Bronchial epithelial cell (primary cell): ENCODE data around the gene CFTR. TPM values are rescaled to one million over a fixed set of nuclear protein-coding genes. Genes with fewer than 3 reads are reported as not detected.

Source experiments
- DNase-seq: peaks from one replicate; pipeline ENCODE4 v3.0.0-alpha.2; 2010; ENCODE audit warnings: low read depth
- FAIRE-seq: peaks from 2 replicates; lab custom pipeline; 2011; peaks lifted over from hg19 to GRCh38; lab: Jason Lieb, UNC
- H3K27me3 ChIP-seq: 2 replicates; pipeline ENCODE4 v1.5.1; 2011; ENCODE audit warnings: low read length; ENCODE audit not compliant: control insufficient read depth, insufficient read depth
- H3K36me3 ChIP-seq: 2 replicates; pipeline ENCODE4 v1.5.1; 2011; ENCODE audit warnings: low read length; ENCODE audit not compliant: control insufficient read depth, insufficient read depth
- H3K4me3 ChIP-seq: 2 replicates; pipeline ENCODE4 v1.5.1; 2011; ENCODE audit warnings: mild to moderate bottlenecking, low read depth, low read length, control low read depth
- total RNA-seq: library from RNA; depleted of rRNA; stranded (reverse); fragments of >200 nt; gene quantifications from 2 replicates; pipeline ENCODE4 v1.2.1, GENCODE V29; 2014
- TF ChIP-seq, protein P1 (sequence below): IDR thresholded peaks from 2 replicates; pipeline ENCODE4 v1.5.1; 2011; ENCODE audit warnings: mild to moderate bottlenecking, moderate library complexity, low read length, control low read depth, inconsistent platforms; ENCODE audit not compliant: insufficient read depth, severe bottlenecking

CFTR gene
- under 0.01 and 0.13 TPM in 2 replicates for total RNA-seq

DNA sequence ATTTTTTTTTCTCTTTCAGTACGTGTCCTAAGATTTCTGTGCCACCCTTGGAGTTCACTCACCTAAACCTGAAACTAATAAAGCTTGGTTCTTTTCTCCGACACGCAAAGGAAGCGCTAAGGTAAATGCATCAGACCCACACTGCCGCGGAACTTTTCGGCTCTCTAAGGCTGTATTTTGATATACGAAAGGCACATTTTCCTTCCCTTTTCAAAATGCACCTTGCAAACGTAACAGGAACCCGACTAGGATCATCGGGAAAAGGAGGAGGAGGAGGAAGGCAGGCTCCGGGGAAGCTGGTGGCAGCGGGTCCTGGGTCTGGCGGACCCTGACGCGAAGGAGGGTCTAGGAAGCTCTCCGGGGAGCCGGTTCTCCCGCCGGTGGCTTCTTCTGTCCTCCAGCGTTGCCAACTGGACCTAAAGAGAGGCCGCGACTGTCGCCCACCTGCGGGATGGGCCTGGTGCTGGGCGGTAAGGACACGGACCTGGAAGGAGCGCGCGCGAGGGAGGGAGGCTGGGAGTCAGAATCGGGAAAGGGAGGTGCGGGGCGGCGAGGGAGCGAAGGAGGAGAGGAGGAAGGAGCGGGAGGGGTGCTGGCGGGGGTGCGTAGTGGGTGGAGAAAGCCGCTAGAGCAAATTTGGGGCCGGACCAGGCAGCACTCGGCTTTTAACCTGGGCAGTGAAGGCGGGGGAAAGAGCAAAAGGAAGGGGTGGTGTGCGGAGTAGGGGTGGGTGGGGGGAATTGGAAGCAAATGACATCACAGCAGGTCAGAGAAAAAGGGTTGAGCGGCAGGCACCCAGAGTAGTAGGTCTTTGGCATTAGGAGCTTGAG, at the start of gene CFTR:
Gene CFTR, plus strand, starts transcription at position 801 of the 830 bp plus-strand sequence. CDS start 70 bp downstream, outside the sequence.
- DNase-seq (no peak), FAIRE-seq (peak; percentile 52)
- Histone ChIP-seq H3K27me3 (no peaks in the 10 kb centered on the region), H3K36me3 (no peaks in the 10 kb centered on the region), H3K4me3 (peak within 1 kb of the TSS; percentile 41)
- TF ChIP-seq, protein P1, sequence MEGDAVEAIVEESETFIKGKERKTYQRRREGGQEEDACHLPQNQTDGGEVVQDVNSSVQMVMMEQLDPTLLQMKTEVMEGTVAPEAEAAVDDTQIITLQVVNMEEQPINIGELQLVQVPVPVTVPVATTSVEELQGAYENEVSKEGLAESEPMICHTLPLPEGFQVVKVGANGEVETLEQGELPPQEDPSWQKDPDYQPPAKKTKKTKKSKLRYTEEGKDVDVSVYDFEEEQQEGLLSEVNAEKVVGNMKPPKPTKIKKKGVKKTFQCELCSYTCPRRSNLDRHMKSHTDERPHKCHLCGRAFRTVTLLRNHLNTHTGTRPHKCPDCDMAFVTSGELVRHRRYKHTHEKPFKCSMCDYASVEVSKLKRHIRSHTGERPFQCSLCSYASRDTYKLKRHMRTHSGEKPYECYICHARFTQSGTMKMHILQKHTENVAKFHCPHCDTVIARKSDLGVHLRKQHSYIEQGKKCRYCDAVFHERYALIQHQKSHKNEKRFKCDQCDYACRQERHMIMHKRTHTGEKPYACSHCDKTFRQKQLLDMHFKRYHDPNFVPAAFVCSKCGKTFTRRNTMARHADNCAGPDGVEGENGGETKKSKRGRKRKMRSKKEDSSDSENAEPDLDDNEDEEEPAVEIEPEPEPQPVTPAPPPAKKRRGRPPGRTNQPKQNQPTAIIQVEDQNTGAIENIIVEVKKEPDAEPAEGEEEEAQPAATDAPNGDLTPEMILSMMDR, result no peak

DNA sequence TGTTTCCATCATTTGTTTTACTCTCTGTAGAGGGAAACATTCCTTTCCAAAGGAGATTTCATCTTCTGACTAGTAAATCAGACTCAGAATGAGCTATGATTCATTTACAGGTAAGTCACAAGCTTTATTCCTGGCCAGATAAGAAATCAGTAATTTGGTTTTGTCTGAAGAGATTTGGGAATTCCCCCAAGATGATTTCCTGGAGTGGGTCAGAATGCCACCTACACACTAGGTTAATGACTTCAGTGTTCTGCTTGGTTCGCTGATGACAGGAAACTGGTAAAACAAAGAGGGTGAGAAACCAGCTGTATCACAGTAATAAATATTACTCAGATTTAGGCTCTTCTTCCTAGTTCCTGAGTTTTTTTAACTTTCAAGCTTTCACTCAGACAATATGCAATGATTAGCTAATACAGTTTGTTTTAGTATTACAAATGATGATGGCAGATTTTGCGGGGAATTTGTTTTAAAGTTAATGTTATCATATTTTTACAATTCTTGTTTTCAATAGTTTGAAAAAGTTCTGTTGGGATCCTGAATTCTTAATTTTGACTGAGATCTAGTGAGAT, 44.3 kb upstream of the CFTR start:
- Histone ChIP-seq H3K4me3 (no peak overlapping the region), H3K27me3 (no peaks in the 10 kb centered on the region)
- FAIRE-seq, result no peak

DNA sequence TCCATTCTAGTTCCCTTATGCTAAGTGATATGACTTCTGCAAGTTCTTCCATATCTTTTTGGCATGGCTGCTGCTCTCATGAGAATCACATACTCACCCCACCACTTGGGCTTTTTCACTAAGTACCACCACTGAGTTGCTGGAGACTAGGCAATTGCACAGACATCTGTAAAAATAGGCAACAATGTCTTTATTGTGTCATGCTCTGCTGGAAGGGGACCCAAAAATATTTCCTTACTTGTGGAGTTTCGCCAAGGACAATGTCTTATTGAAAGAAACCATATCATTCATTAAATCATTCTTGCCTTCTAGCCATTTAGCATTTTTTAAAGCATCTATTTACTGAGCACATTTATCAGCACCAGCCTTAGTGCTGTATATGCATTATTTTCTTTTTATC, 35.2 kb upstream of the CFTR start:
- no peak for DNase-seq
- H3K36me3 ChIP-seq, result no peaks in the 10 kb centered on the region
- no peak for FAIRE-seq
- H3K27me3 ChIP-seq, result no peaks in the 10 kb centered on the region
- TF ChIP-seq, protein P1, result no peak
- H3K4me3 ChIP-seq, result no peak overlapping the region

More for the DNA sequence above, 44.3 kb upstream of the CFTR start:
- TF ChIP-seq, protein P1, result no peak
- H3K36me3 ChIP-seq, result no peaks in the 10 kb centered on the region
- peak; percentile 95 for DNase-seq

DNA sequence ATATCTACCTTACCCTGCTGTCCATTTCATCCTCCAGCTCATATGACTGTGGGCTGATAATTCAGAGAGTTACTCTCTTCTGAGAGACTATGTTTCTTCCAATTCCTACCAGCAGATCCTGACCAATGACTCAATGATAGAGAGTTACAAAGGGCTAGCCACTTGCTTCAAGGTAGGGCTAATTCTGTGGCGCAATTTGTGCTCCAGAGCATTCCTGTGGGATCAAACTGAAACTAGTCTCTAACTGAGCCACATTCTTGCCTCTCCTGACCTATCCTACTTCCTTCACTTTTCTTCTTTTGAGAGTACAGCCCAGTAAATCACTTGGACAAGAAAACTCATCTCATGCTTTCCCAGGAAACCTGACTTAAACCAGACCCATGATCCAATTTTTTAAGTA, 34.6 kb upstream of the CFTR start:
- Histone ChIP-seq H3K36me3 (no peaks in the 10 kb centered on the region), H3K4me3 (no peak overlapping the region), H3K27me3 (no peaks in the 10 kb centered on the region)
- TF ChIP-seq, protein P1, result no peak
- FAIRE-seq (no peak), DNase-seq (peak; percentile 72)

DNA sequence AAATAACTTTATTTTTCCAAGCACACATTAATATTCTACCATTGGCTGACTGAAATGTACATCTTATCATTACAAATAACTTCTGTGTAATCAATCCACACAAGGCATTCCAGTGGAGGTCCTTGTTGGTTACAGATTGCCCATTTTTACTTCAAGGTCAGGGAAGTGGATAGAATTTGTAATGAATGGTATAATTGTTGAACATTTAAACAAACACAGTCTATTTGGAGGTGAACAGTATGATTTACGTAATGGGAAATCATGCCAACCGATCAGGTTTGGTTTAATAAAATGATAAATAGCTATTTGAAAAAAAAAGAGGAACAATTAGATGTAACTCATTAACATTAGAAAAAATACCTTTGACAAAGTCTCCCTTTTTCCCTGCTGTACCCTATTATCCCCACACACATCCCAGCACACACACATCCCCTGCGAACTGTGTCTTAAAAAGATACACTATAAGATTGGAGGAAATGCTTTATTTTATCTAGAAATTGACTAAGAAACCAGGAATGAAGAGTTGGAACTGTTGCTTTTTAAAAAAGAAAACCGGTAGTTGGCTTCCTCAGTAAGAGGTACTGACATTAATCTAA, 33.5 kb upstream of the CFTR start:
- H3K27me3 ChIP-seq, result no peaks in the 10 kb centered on the region
- H3K36me3 ChIP-seq, result no peaks in the 10 kb centered on the region
- no peak overlapping the region for H3K4me3 ChIP-seq
- no peak for DNase-seq
- TF ChIP-seq, protein P1, result no peak
- FAIRE-seq, result no peak
